HuH-7 (cell line): ENCODE results near the gene CNTN5.

Experiments used
- DNase-seq: peaks from one replicate; pipeline ENCODE4 v3.0.0; 2011; ENCODE audit warnings: low spot score

The CNTN5 gene

GRCh38 chr11:100093698-100094097 is 1072.9 kb downstream of the CNTN5 start:
- no peak for DNase-seq

- DNase-seq, result no peak
These were observed 1073.5 kb downstream of the CNTN5 start for GRCh38 chr11:100094121-100094865.

- DNase-seq, result no peak
These were observed 1075.1 kb downstream of the CNTN5 start for GRCh38 chr11:100095809-100096208.

GRCh38 chr11:100098560-100098959 is 1077.8 kb downstream of the CNTN5 start:
- DNase-seq, result no peak

GRCh38 chr11:100105255-100105981 is 1084.7 kb downstream of the CNTN5 start:
- DNase-seq, result no peak

GRCh38 chr11:100105982-100106358 is 1085.2 kb downstream of the CNTN5 start:
- DNase-seq, result no peak

GRCh38 chr11:100119176-100119575 is 1098.4 kb downstream of the CNTN5 start:
- no peak for DNase-seq

GRCh38 chr11:100133114-100133513 is 1112.4 kb downstream of the CNTN5 start:
- no peak for DNase-seq

- DNase-seq, result no peak
These were observed 1120.5 kb downstream of the CNTN5 start for GRCh38 chr11:100141201-100141600.

GRCh38 chr11:100151944-100152343 is 1131.2 kb downstream of the CNTN5 start:
- DNase-seq, result no peak

- DNase-seq, result no peak
These were observed 1132.0 kb downstream of the CNTN5 start for GRCh38 chr11:100152766-100153165.

GRCh38 chr11:100163471-100163870 is 1142.7 kb downstream of the CNTN5 start:
- no peak for DNase-seq

- DNase-seq, result no peak
These were observed 1154.1 kb downstream of the CNTN5 start for GRCh38 chr11:100174881-100175280.

- DNase-seq, result no peak
These were observed 1155.7 kb downstream of the CNTN5 start for GRCh38 chr11:100176456-100176855.

GRCh38 chr11:100177651-100178050 is 1156.9 kb downstream of the CNTN5 start:
- no peak for DNase-seq

GRCh38 chr11:100182350-100182749 is 1161.6 kb downstream of the CNTN5 start:
- no peak for DNase-seq

GRCh38 chr11:100182927-100183326 is 1162.2 kb downstream of the CNTN5 start:
- DNase-seq, result no peak

GRCh38 chr11:100185588-100185987 is 1164.8 kb downstream of the CNTN5 start:
- DNase-seq, result no peak

- no peak for DNase-seq
These were observed 1167.5 kb downstream of the CNTN5 start for GRCh38 chr11:100188137-100188783.

- no peak for DNase-seq
These were observed 1169.6 kb downstream of the CNTN5 start for GRCh38 chr11:100190395-100190794.

GRCh38 chr11:100192181-100192580 is 1171.4 kb downstream of the CNTN5 start:
- DNase-seq, result no peak

- DNase-seq, result no peak
These were observed 1183.0 kb downstream of the CNTN5 start for GRCh38 chr11:100203789-100204188.

- DNase-seq, result no peak
These were observed 1185.2 kb downstream of the CNTN5 start for GRCh38 chr11:100205926-100206325.
